Ishikawa (cell line): ENCODE data around the gene IL21R.
A peak's percentile ranks its signal among the peaks of the same experiment; 100 is the strongest.

Experiments
- CEBPB ChIP-seq: IDR thresholded peaks from 2 replicates; pipeline ENCODE4 v1.6.1; 2012
- CREB1 ChIP-seq: IDR thresholded peaks from 2 replicates; pipeline ENCODE4 v1.6.1; 2012; ENCODE audit warnings: low read depth
- EGR1 ChIP-seq: IDR thresholded peaks from 2 replicates; pipeline ENCODE4 v1.6.1; 2012
- EP300 ChIP-seq: IDR thresholded peaks from 2 replicates; pipeline ENCODE4 v1.6.1; 2012; ENCODE audit warnings: borderline replicate concordance
- FOXM1 ChIP-seq: IDR thresholded peaks from 2 replicates; pipeline ENCODE4 v1.6.1; 2012; ENCODE audit warnings: low read depth, borderline replicate concordance
- MAX ChIP-seq: IDR thresholded peaks from 2 replicates; pipeline ENCODE4 v1.6.1; 2012
- NFIC ChIP-seq: IDR thresholded peaks from 2 replicates; pipeline ENCODE4 v1.6.1; 2012
- RAD21 ChIP-seq: IDR thresholded peaks from 2 replicates; pipeline ENCODE4 v1.6.1; 2012; ENCODE audit warnings: low read depth
- REST ChIP-seq: IDR thresholded peaks from 2 replicates; pipeline ENCODE4 v1.6.1; 2012; ENCODE audit warnings: low read depth, mild to moderate bottlenecking
- TAF1 ChIP-seq: IDR thresholded peaks from 2 replicates; pipeline ENCODE4 v1.6.1; 2012; ENCODE audit warnings: low read depth, mild to moderate bottlenecking
- TCF12 ChIP-seq: IDR thresholded peaks from 2 replicates; pipeline ENCODE4 v1.6.1; 2012; ENCODE audit warnings: low read depth
- TEAD4 ChIP-seq: IDR thresholded peaks from 2 replicates; pipeline ENCODE4 v1.6.1; 2012
- USF1 ChIP-seq: IDR thresholded peaks from 2 replicates; pipeline ENCODE4 v1.6.1; 2012
- YY1 ChIP-seq: IDR thresholded peaks from 2 replicates; pipeline ENCODE4 v1.6.1; 2012; ENCODE audit warnings: low read depth
- ZBTB7A ChIP-seq: IDR thresholded peaks from 2 replicates; pipeline ENCODE4 v1.6.1; 2012; ENCODE audit warnings: low read depth

Gene IL21R

GRCh38 chr16:27428026-27428785 lies 26.2 kb downstream of the IL21R start:
- TF ChIP-seq YY1, result no peak
- TF ChIP-seq NFIC, result no peak
- TF ChIP-seq MAX, result no peak
- TF ChIP-seq EP300, result no peak
- TF ChIP-seq TCF12, result no peak
- no peak for TF ChIP-seq TAF1
- no peak for TF ChIP-seq FOXM1
- TF ChIP-seq EGR1, result no peak
- TF ChIP-seq CEBPB, result no peak
- TF ChIP-seq CREB1, result no peak
- TF ChIP-seq RAD21, result no peak
- no peak for TF ChIP-seq TEAD4
- TF ChIP-seq ZBTB7A, result no peak
- TF ChIP-seq REST, result no peak

GRCh38 chr16:27429330-27429871 lies 27.4 kb downstream of the IL21R start:
- TF ChIP-seq TCF12, result no peak
- no peak for TF ChIP-seq USF1
- 0 out of 2 replicates have a peak, but pooled peaks have one; percentile 18 for TF ChIP-seq CEBPB
- TF ChIP-seq ZBTB7A, result no peak

- TF ChIP-seq NFIC (no peak), EGR1 (no peak), EP300 (no peak), MAX (no peak)
These were observed 28.0 kb downstream of the IL21R start for GRCh38 chr16:27429981-27430441.

- no peak for TF ChIP-seq EGR1
- TF ChIP-seq CEBPB, result no peak
- no peak for TF ChIP-seq TEAD4
- TF ChIP-seq USF1, result no peak
- TF ChIP-seq EP300, result no peak
- TF ChIP-seq TCF12, result no peak
- TF ChIP-seq REST, result no peak
- no peak for TF ChIP-seq FOXM1
- no peak for TF ChIP-seq ZBTB7A
- no peak for TF ChIP-seq CREB1
These were observed 28.5 kb downstream of the IL21R start for GRCh38 chr16:27430512-27430911.

GRCh38 chr16:27430923-27431484 lies 29.0 kb downstream of the IL21R start:
- TF ChIP-seq YY1, result no peak
- TF ChIP-seq TAF1, result no peak
- no peak for TF ChIP-seq NFIC
- TF ChIP-seq RAD21, result no peak
- no peak for TF ChIP-seq CEBPB
- no peak for TF ChIP-seq EP300
- TF ChIP-seq USF1, result no peak
- no peak for TF ChIP-seq REST
- TF ChIP-seq EGR1, result no peak
- no peak for TF ChIP-seq TEAD4
- TF ChIP-seq MAX, result no peak
- no peak for TF ChIP-seq FOXM1
- TF ChIP-seq CREB1, result no peak
- TF ChIP-seq ZBTB7A, result no peak
- TF ChIP-seq TCF12, result no peak
